ENCODE measurements around the gene KBTBD2. TPM values are rescaled to one million over a fixed set of nuclear protein-coding genes. Genes with fewer than 3 reads are reported as not detected.
"Not testable (repeated sequence)": the region's sequence is repeated elsewhere in the genome, so short reads cannot be mapped to it uniquely, and the experiment has no call there.

The KBTBD2 gene
- polyA plus RNA-seq (2013, experiment 1 of 2), result 29.0 TPM
- 32.0 TPM for polyA plus RNA-seq (2013, experiment 2 of 2)

- H3K4me1 ChIP-seq (ENCODE audit: insufficient read depth, low read length), result peaks cover 20% of the 10 kb centered on the region; the same call in 1 of the 2 replicates
- no peaks in the 10 kb centered on the region for H3K9me3 ChIP-seq (ENCODE audit: insufficient read depth, low read depth, low read length)
- H3K9ac ChIP-seq (ENCODE audit: low read depth, low read length), result peak within 1 kb of the TSS; percentile 85
- under 1% methylated on average over 104 of the region's 104 CpGs for WGBS
- H3K4me3 ChIP-seq (ENCODE audit: low read length), result peak within 1 kb of the TSS; percentile 94
- peaks cover 11% of the 10 kb centered on the region; the same call in 1 of the 2 replicates for H3K27me3 ChIP-seq (ENCODE audit: insufficient read depth, low read length)
- peak within 1 kb of the TSS; percentile 98 for H3K27ac ChIP-seq (ENCODE audit: low read depth, low read length)
- no peaks in the 10 kb centered on the region for H3K36me3 ChIP-seq (ENCODE audit: insufficient read depth, low read length)
Observed at GRCh38 chr7:32891043-32891799, at the start of gene KBTBD2. KBTBD2 (minus strand) TSS chr7:32891760; CDS start chr7:32879604, 12,156 bp downstream.

GRCh38 chr7:32941181-32941580 is 49.6 kb upstream of the KBTBD2 start:
- Histone ChIP-seq H3K27me3 (ENCODE audit: insufficient read depth, low read length) (peaks cover 100% of the 10 kb centered on the region), H3K36me3 (ENCODE audit: insufficient read depth, low read length) (no peaks in the 10 kb centered on the region), H3K9ac (ENCODE audit: low read depth, low read length) (no peak overlapping the region), H3K27ac (ENCODE audit: low read depth, low read length) (peak overlapping the region; percentile 37; the same call in 1 of the 2 replicates), H3K4me3 (ENCODE audit: low read length) (peak overlapping the region; percentile 48; the same call in 1 of the 2 replicates), H3K4me1 (ENCODE audit: insufficient read depth, low read length) (peaks cover 11% of the 10 kb centered on the region), H3K9me3 (ENCODE audit: insufficient read depth, low read depth, low read length) (peaks cover 8% of the 10 kb centered on the region)
- 8% methylated on average over 5 of the region's 5 CpGs for WGBS

DNA sequence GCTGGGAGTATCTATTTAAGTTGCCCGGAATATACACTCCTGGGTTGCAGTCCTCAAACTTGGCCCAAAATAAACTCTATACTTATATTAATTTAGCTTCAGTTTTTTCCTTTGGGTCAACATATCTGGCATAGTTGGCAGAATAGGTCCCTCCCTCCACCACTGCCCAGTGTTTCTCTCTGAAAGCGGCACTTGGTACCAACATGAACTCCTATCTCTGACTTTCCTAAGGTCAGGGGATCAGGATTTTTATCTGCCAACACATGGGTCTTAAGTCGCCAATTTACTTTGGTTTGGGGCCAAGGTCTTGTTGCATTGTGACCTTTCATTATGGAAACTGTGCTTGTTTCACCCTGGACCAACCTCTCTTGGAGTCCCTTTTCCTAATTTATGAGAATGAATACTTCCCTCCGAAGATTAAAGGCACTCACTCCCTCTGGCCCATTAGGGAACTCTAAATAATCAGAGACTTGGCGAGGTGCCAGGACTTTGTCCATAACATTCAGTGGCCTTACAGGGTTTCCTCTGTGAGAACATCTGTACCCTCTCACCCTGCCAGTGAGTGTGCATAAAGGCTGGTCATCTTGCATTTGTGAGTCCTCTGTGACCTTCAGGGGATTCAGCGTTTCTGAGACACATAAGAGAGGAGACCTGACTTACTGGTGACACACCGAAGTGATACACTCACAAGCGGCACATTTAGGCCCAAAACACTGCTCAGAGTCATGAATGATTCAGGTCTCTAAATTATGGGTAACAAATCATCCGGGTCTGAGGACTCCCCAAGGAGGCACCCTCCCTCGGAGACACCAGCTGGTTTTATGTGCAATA is 46.0 kb upstream of the KBTBD2 start:
- H3K4me1 ChIP-seq (ENCODE audit: insufficient read depth, low read length), result peaks cover 11% of the 10 kb centered on the region
- 86% methylated on average over 10 of the region's 10 CpGs for WGBS
- H3K27ac ChIP-seq (ENCODE audit: low read depth, low read length), result no peak overlapping the region
- no peaks in the 10 kb centered on the region for H3K36me3 ChIP-seq (ENCODE audit: insufficient read depth, low read length)
- no peak overlapping the region for H3K9ac ChIP-seq (ENCODE audit: low read depth, low read length)
- no peaks in the 10 kb centered on the region for H3K9me3 ChIP-seq (ENCODE audit: insufficient read depth, low read depth, low read length)
- peaks cover 94% of the 10 kb centered on the region for H3K27me3 ChIP-seq (ENCODE audit: insufficient read depth, low read length)
- no peak overlapping the region for H3K4me3 ChIP-seq (ENCODE audit: low read length)

GRCh38 chr7:32936689-32937088 is 45.1 kb upstream of the KBTBD2 start:
- no peaks in the 10 kb centered on the region for H3K9me3 ChIP-seq (ENCODE audit: insufficient read depth, low read depth, low read length)
- no peak overlapping the region for H3K27ac ChIP-seq (ENCODE audit: low read depth, low read length)
- H3K27me3 ChIP-seq (ENCODE audit: insufficient read depth, low read length), result peaks cover 93% of the 10 kb centered on the region
- no peak overlapping the region for H3K9ac ChIP-seq (ENCODE audit: low read depth, low read length)
- peaks cover 7% of the 10 kb centered on the region; the same call in 1 of the 2 replicates for H3K4me1 ChIP-seq (ENCODE audit: insufficient read depth, low read length)
- no peak overlapping the region for H3K4me3 ChIP-seq (ENCODE audit: low read length)
- over 99% methylated on average over 3 of the region's 3 CpGs for WGBS
- H3K36me3 ChIP-seq (ENCODE audit: insufficient read depth, low read length), result no peaks in the 10 kb centered on the region

GRCh38 chr7:32935558-32935957 is 44.0 kb upstream of the KBTBD2 start:
- 100% methylated on average over 1 of the region's 1 CpG for WGBS
- Histone ChIP-seq H3K9me3 (ENCODE audit: insufficient read depth, low read depth, low read length) (no peaks in the 10 kb centered on the region), H3K27me3 (ENCODE audit: insufficient read depth, low read length) (peaks cover 93% of the 10 kb centered on the region)

GRCh38 chr7:32930378-32930777 is 38.8 kb upstream of the KBTBD2 start:
- Histone ChIP-seq H3K4me3 (ENCODE audit: low read length) (no peak overlapping the region), H3K4me1 (ENCODE audit: insufficient read depth, low read length) (no peaks in the 10 kb centered on the region), H3K27me3 (ENCODE audit: insufficient read depth, low read length) (peaks cover 80% of the 10 kb centered on the region), H3K9me3 (ENCODE audit: insufficient read depth, low read depth, low read length) (no peaks in the 10 kb centered on the region), H3K9ac (ENCODE audit: low read depth, low read length) (no peak overlapping the region), H3K36me3 (ENCODE audit: insufficient read depth, low read length) (no peaks in the 10 kb centered on the region), H3K27ac (ENCODE audit: low read depth, low read length) (no peak overlapping the region)
- 91% methylated on average over 7 of the region's 7 CpGs for WGBS

More at GRCh38 chr7:32935558-32935957, 44.0 kb upstream of the KBTBD2 start:
- Histone ChIP-seq H3K36me3 (ENCODE audit: insufficient read depth, low read length) (no peaks in the 10 kb centered on the region), H3K9ac (ENCODE audit: low read depth, low read length) (no peak overlapping the region), H3K4me1 (ENCODE audit: insufficient read depth, low read length) (no peaks in the 10 kb centered on the region), H3K4me3 (ENCODE audit: low read length) (no peak overlapping the region), H3K27ac (ENCODE audit: low read depth, low read length) (no peak overlapping the region)

DNA sequence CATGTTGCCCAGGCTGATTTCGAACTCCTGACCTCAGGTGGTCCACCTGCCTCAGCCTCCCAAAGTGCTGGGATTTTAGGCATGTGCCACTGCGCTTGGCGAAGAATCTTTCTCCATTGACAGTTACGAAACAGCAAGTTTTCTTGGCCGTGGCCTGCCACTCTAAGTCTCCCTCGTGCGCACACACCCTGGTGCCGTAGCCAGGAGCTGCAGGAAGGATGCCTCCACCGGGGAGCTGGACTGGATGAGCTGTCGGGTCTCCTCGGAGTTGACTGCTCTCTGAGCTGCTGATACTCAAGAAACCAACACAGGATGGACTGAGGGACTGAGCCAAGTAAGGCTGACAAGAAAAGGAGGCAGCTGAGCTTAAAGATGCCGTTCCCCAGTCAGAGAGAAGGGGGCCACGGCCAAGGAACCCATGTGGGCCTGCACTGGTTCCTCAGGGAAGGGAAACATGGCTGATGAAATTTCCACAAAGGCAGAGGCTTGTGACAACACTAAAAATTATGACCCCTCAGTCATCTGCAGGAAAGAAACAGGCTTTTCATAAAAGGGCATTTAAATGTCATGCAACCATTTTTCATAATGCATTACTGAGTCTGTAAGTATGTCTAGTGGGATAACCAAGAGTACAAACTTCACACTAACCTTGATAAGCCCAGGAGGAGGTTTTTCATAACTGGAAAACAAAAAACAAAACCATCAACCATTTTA is 38.0 kb upstream of the KBTBD2 start:
- WGBS, result 88% methylated on average over 13 of the region's 13 CpGs
- Histone ChIP-seq H3K9ac (ENCODE audit: low read depth, low read length) (no peak overlapping the region), H3K27ac (ENCODE audit: low read depth, low read length) (no peak overlapping the region)

DNA sequence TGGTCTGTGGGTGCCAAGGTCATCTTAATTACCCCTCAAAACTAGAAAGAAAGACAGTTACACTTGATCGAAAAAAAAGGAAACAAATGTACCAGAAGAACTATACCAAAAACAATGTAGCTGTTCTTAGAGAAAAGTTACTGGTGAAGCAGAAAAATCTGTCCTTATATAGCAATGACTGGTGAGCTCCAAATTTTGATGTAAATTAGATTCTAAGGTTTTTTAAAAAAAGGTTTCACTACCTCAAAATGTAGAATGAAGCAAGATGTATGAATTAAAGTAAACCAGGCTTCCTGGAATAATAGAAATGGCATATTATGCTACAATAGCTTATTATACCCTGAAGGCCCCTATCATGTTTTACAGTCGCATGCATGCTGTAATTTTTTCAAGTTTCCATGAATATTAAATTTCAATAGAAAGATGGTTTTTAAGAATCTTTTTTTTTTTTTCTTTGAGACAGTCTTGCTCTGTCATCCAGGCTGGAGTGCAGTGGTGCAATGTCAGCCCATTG is 37.3 kb upstream of the KBTBD2 start:
- Histone ChIP-seq H3K36me3 (ENCODE audit: insufficient read depth, low read length) (no peaks in the 10 kb centered on the region), H3K9ac (ENCODE audit: low read depth, low read length) (no peak overlapping the region), H3K9me3 (ENCODE audit: insufficient read depth, low read depth, low read length) (no peaks in the 10 kb centered on the region), H3K27ac (ENCODE audit: low read depth, low read length) (no peak overlapping the region), H3K27me3 (ENCODE audit: insufficient read depth, low read length) (peaks cover 77% of the 10 kb centered on the region), H3K4me3 (ENCODE audit: low read length) (no peak overlapping the region), H3K4me1 (ENCODE audit: insufficient read depth, low read length) (no peaks in the 10 kb centered on the region)
- 67% methylated on average over 1 of the region's 2 CpGs for WGBS

More for the DNA sequence above, 38.0 kb upstream of the KBTBD2 start:
- Histone ChIP-seq H3K27me3 (ENCODE audit: insufficient read depth, low read length) (peaks cover 82% of the 10 kb centered on the region), H3K9me3 (ENCODE audit: insufficient read depth, low read depth, low read length) (no peaks in the 10 kb centered on the region), H3K4me1 (ENCODE audit: insufficient read depth, low read length) (no peaks in the 10 kb centered on the region), H3K36me3 (ENCODE audit: insufficient read depth, low read length) (no peaks in the 10 kb centered on the region), H3K4me3 (ENCODE audit: low read length) (no peak overlapping the region)

DNA sequence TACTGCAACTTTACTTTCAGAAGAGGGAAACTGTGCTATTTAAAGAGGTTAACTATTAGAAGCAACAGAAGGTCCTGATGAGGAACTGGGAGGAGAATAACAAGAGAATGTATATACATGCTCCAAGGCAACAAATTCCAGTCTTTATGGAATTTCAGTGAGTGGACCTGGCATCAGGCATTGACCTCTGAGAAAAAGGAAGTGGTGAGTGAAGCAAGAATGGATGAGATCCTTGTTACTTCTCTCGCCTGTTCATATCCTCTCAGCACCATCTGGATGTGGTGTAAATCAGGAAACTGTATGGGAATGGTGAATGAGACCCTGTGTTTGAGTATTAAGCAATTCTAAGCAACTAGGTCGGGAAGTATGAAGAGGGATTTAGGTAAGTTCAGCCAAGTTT is 30.3 kb upstream of the KBTBD2 start:
- H3K36me3 ChIP-seq (ENCODE audit: insufficient read depth, low read length), result no peaks in the 10 kb centered on the region
- no peak overlapping the region for H3K9ac ChIP-seq (ENCODE audit: low read depth, low read length)
- H3K4me1 ChIP-seq (ENCODE audit: insufficient read depth, low read length), result no peaks in the 10 kb centered on the region
- H3K4me3 ChIP-seq (ENCODE audit: low read length), result no peak overlapping the region
- 89% methylated on average over 2 of the region's 2 CpGs for WGBS
- H3K9me3 ChIP-seq (ENCODE audit: insufficient read depth, low read depth, low read length), result no peaks in the 10 kb centered on the region
- H3K27ac ChIP-seq (ENCODE audit: low read depth, low read length), result no peak overlapping the region
- H3K27me3 ChIP-seq (ENCODE audit: insufficient read depth, low read length), result peaks cover 28% of the 10 kb centered on the region

DNA sequence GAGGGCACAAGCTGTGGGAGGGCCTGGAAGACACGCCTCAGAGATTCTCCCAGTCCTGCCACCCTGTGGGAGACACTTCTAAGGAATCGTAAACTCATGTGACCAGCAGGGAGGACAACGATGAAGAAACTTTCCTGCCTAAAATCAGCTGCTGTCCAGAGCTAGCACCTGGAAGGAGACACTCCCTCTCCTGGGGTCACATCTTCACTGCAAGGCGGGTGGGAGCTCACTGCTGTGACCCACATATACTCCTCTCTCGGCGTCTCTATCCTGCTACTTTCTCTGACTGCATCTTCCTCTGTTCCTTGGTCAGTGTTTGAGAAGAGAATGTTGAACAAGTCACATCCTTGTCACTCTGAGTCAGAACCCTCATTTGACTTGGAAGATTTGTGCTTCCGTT is 25.4 kb upstream of the KBTBD2 start:
- H3K36me3 ChIP-seq (ENCODE audit: insufficient read depth, low read length); H3K27me3 ChIP-seq (ENCODE audit: insufficient read depth, low read length); H3K4me3 ChIP-seq (ENCODE audit: low read length); H3K9me3 ChIP-seq (ENCODE audit: insufficient read depth, low read depth, low read length); H3K27ac ChIP-seq (ENCODE audit: low read depth, low read length); H3K4me1 ChIP-seq (ENCODE audit: insufficient read depth, low read length); H3K9ac ChIP-seq (ENCODE audit: low read depth, low read length): not testable (repeated sequence)
- 87% methylated on average over 2 of the region's 7 CpGs for WGBS
